Measurements from ENCODE around the gene MMP17. TPM values are rescaled to one million over a fixed set of nuclear protein-coding genes. Genes with fewer than 3 reads are reported as not detected.

The MMP17 gene
- total RNA-seq, 1 donor from 2014 or later: 16.8 TPM

- DNase-seq (ENCODE audit: low spot score in 2 of 2): no peak
- TF ChIP-seq CTCF (IDR thresholded peaks at IDR 0.05): no peak
- H3K27me3 ChIP-seq: peaks cover 15% of the 10 kb centered on the region
- H3K9me3 ChIP-seq: no peaks in the 10 kb centered on the region
- intact Hi-C loops (cut with DNase I): no loop called here
- no peaks in the 10 kb centered on the region for H3K36me3 ChIP-seq
- H3K4me1 ChIP-seq: no peaks in the 10 kb centered on the region
- H3K27ac ChIP-seq: no peak overlapping the region
- H3K4me3 ChIP-seq: no peak overlapping the region
Observed at GRCh38 chr12:131836193-131836592, 8.0 kb downstream of the MMP17 start.

DNA sequence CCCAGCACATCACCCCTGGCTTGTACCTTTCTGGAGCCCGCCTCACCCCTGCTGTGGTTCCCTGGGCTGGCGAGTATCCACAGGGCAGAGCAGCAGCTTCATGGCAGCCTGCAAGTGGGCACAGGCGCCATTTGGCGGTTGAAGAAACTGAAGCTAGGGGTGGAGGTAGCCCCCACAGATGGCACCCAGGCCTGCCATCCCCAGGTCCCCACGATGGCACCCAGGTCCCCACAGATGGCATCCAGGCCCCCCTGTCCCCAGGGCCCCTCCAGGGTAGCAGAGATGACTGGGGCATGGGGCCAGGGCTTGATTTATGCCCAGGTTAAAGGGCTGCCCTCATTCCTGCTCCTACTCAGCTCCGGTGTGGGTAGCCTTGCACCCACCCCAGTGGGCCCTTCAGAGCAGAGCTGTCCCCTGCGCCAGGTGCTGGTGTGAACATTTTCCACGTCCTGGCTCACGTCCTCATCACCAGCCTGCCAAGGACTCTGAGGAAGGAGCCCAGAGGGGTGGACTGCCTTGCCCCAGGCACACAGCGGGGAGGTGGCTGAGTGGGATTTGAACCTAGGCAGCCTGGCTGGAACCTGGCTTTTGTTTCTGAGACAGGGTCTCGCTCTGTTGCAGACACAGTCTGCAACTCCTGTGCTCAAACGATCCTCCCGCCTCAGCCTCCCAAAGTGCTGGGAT lies 8.7 kb downstream of the MMP17 start:
- TF ChIP-seq CTCF (IDR thresholded peaks at IDR 0.05): no peak
- no peaks in the 10 kb centered on the region for H3K36me3 ChIP-seq
- DNase-seq (ENCODE audit: low spot score in 2 of 2): no peak
- no peak overlapping the region for H3K27ac ChIP-seq
- no peaks in the 10 kb centered on the region for H3K9me3 ChIP-seq
- intact Hi-C loops (cut with DNase I): no loop called here
- no peak overlapping the region for H3K4me3 ChIP-seq
- H3K27me3 ChIP-seq: peaks cover 15% of the 10 kb centered on the region
- H3K4me1 ChIP-seq: no peaks in the 10 kb centered on the region

DNA sequence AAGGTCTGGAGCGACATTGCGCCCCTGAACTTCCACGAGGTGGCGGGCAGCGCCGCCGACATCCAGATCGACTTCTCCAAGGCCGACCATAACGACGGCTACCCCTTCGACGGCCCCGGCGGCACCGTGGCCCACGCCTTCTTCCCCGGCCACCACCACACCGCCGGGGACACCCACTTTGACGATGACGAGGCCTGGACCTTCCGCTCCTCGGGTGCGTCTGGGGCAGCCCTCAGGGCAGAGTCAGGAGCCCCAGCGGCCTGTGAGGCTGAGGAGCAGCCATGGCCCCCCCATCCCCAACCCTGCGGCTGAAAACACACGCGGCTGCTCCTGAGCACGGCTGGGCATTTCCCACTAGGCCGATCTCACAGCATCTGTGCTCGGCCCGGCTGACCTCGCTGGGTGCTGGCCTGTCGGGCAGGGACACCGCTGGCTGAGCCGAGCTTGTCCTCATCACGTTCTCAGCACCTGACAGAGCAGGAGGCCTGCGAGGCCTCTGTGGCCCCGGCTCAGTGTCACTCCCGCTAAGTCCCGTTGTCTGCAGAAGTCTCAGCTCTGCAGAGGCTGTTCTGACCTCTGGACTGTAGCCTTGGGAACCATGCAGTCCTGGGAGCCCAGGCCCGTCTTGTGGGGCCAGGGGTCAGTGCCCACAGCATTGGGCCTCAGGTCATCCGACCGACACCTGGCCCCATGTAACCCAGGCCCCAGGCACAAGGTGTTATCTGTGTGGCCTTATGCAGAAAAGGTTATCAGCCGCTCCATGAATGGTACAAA lies 12.6 kb downstream of the MMP17 start:
- no peak for DNase-seq (ENCODE audit: low spot score in 2 of 2)
- TF ChIP-seq CTCF (IDR thresholded peaks at IDR 0.05): no peak
- H3K27ac ChIP-seq: no peak overlapping the region
- no peaks in the 10 kb centered on the region for H3K27me3 ChIP-seq
- H3K4me1 ChIP-seq: no peaks in the 10 kb centered on the region
- no peak overlapping the region for H3K4me3 ChIP-seq
- intact Hi-C loops (cut with DNase I): no loop called here
- H3K9me3 ChIP-seq: no peaks in the 10 kb centered on the region
- no peaks in the 10 kb centered on the region for H3K36me3 ChIP-seq

DNA sequence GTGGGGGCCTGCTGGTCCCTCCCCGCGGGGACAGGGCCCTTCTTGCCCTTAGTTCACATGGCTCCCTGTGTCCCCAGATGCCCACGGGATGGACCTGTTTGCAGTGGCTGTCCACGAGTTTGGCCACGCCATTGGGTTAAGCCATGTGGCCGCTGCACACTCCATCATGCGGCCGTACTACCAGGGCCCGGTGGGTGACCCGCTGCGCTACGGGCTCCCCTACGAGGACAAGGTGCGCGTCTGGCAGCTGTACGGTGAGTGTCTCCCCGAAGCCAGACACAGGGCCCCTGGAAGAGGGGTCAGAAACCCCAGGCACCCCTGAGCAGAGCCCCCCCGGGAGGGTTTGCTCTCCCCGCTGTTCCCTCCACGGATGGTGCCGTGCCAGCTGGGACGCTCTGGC lies 13.4 kb downstream of the MMP17 start:
- H3K4me1 ChIP-seq: no peaks in the 10 kb centered on the region
- no peak overlapping the region for H3K4me3 ChIP-seq
- H3K9me3 ChIP-seq: no peaks in the 10 kb centered on the region
- TF ChIP-seq CTCF (IDR thresholded peaks at IDR 0.05): no peak
- no peaks in the 10 kb centered on the region for H3K27me3 ChIP-seq
- H3K36me3 ChIP-seq: no peaks in the 10 kb centered on the region
- no peak overlapping the region for H3K27ac ChIP-seq
- DNase-seq (ENCODE audit: low spot score in 2 of 2): no peak
- intact Hi-C loops (cut with DNase I): no loop called here

DNA sequence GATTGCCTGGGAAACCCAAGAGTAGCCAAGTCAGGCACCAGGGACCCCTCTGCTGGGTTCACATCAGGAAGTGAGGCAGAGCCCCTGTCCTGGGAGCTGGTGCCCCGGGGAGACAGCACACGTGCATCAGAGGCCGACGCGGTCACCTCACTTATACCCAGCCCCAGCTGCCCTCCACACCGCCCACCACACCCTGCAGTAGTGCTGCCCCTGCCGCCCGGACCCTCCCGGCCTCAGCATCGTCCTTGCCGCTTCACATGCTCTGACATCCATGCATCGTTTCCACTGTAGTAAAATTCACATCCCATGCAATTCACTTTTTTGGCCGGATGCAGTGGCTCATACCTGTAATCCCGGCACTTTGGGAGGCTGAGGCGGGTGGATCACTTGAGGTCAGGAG lies 14.0 kb downstream of the MMP17 start:
- no peak for TF ChIP-seq CTCF (IDR thresholded peaks at IDR 0.05)
- Histone ChIP-seq H3K36me3 (no peaks in the 10 kb centered on the region), H3K27ac (no peak overlapping the region), H3K4me3 (no peak overlapping the region), H3K4me1 (no peaks in the 10 kb centered on the region), H3K9me3 (no peaks in the 10 kb centered on the region), H3K27me3 (no peaks in the 10 kb centered on the region)
- intact Hi-C loops (cut with DNase I): no loop called here
- DNase-seq (ENCODE audit: low spot score in 2 of 2): no peak
